K562 (cell line): Measurements from ENCODE around the gene MRPL3. TPM values are rescaled to one million over a fixed set of nuclear protein-coding genes. Genes with fewer than 3 reads are reported as not detected.

Experiments
- ATAC-seq: fragments of 200-7000 bp; cut with Tn5 transposase; 3 replicates; pipeline ENCODE4 v1.9.1; 2020; ENCODE audit warnings: moderate library complexity
- BruUV-seq: library from RNA; stranded (reverse); fragments of 400-500 nt; replicated peaks from 2 replicates; lab custom pipeline; 2021; lab: Mats Ljungman, UMichigan
- CTCF ChIA-PET: fragments of 300-600 bp; formaldehyde crosslinking; extraction: SDS; loops from one replicate; lab custom pipeline; 2021; ENCODE audit warnings: low intra/inter-chr PET ratio; lab: Yijun Ruan, JAX
- POLR2A ChIA-PET: fragments of 300-600, 350-650 bp; sonication (Branson Sonifier 250); formaldehyde crosslinking; extraction: SDS; loops from one replicate; lab custom pipeline; 2021; ENCODE audit warnings: antibody characterized with exemption, inconsistent platforms; lab: Yijun Ruan, JAX
- DNase-seq, 4 experiments: peaks; one replicate each; pipeline versions ENCODE4 v3.0.0 to v3.0.0-alpha.2; 2011 to 2018; ENCODE audit warnings: low spot score in 3 of 4, mixed read lengths in 3 of 4; ENCODE audit errors: extremely low read depth in 1 of 4
- FAIRE-seq: peaks from 2 replicates; lab custom pipeline; 2011; peaks lifted over from hg19 to GRCh38; lab: Jason Lieb, UNC
- H2AFZ ChIP-seq: 2 replicates; pipeline ENCODE4 v1.6.0; 2011; ENCODE audit warnings: low read depth, low read length, control low read depth, inconsistent platforms
- H3K27ac ChIP-seq: fragments of 200-600 bp; 3 replicates; pipeline ENCODE4 v1.8.0; 2011; ENCODE audit warnings: low read depth, mild to moderate bottlenecking, control low read depth, inconsistent platforms, low read length, moderate library complexity, mixed read lengths; ENCODE audit errors: extremely low read depth
- H3K27me3 ChIP-seq, 2 experiments: fragments of 300-600 bp in 1 of 2; 2 replicates in 1 of 2; 3 replicates in 1 of 2; pipeline versions ENCODE4 v1.6.0 to v1.8.0; 2011; ENCODE audit warnings: inconsistent platforms in 2 of 2, low read length in 2 of 2, mild to moderate bottlenecking in 1 of 2, mixed read lengths in 1 of 2, moderate library complexity in 1 of 2; ENCODE audit not compliant: control insufficient read depth in 2 of 2, insufficient read depth in 2 of 2
- H3K36me3 ChIP-seq: fragments of 300-600 bp; 3 replicates; pipeline ENCODE4 v1.8.0; 2011; ENCODE audit warnings: mild to moderate bottlenecking, low read length, inconsistent platforms; ENCODE audit not compliant: control insufficient read depth, insufficient read depth
- H3K4me1 ChIP-seq, 2 experiments: fragments of 200-600 bp in 1 of 2; replicated peaks in 1 of 2; 2 replicates in 1 of 2; 3 replicates in 1 of 2; pipeline versions ENCODE4 v1.5.1 to v1.8.0; 2011; ENCODE audit warnings: inconsistent platforms in 2 of 2, low read length in 2 of 2, mild to moderate bottlenecking in 1 of 2, mixed read lengths in 1 of 2, moderate library complexity in 1 of 2; ENCODE audit not compliant: control insufficient read depth in 2 of 2, insufficient read depth in 2 of 2
- H3K4me2 ChIP-seq: 2 replicates; pipeline ENCODE4 v1.6.1; 2011; ENCODE audit warnings: low read length, control low read depth, inconsistent platforms, mixed read lengths; ENCODE audit not compliant: insufficient read depth
- H3K4me3 ChIP-seq: fragments of 200-600 bp; sonication (generic), shearing (Covaris generic); 2 replicates; pipeline ENCODE4 v1.5.1; 2016; ENCODE audit warnings: control low read depth, inconsistent platforms
- H3K79me2 ChIP-seq: fragments of 200-600 bp; 3 replicates; pipeline ENCODE4 v1.8.0; 2011; ENCODE audit warnings: low read length, inconsistent platforms; ENCODE audit not compliant: control insufficient read depth, insufficient read depth
- H3K9ac ChIP-seq, 2 experiments: 2 replicates each; pipeline versions ENCODE4 v1.6.0 to v1.6.1; 2011; ENCODE audit warnings: low read depth in 2 of 2, low read length in 2 of 2, control low read depth in 1 of 2, inconsistent platforms in 1 of 2, mild to moderate bottlenecking in 1 of 2, mixed read lengths in 1 of 2; ENCODE audit not compliant: insufficient read depth in 1 of 2
- H3K9me1 ChIP-seq: one replicate; pipeline ENCODE4 v1.6.0; 2011; ENCODE audit warnings: inconsistent platforms, mild to moderate bottlenecking, low read length, moderate library complexity; ENCODE audit not compliant: control insufficient read depth, insufficient read depth
- H3K9me3 ChIP-seq: replicated peaks from 2 replicates; pipeline ENCODE4 v1.5.1; 2011; ENCODE audit warnings: low read depth, low read length, inconsistent platforms; ENCODE audit not compliant: control insufficient read depth, insufficient read depth
- H4K20me1 ChIP-seq: replicated peaks from 2 replicates; pipeline ENCODE4 v1.6.1; 2011; ENCODE audit warnings: low read length, inconsistent platforms, mixed read lengths; ENCODE audit not compliant: control insufficient read depth, insufficient read depth
- E2F4 ChIP-seq: sonication (generic); formaldehyde crosslinking; IDR thresholded peaks from 2 replicates; pipeline ENCODE4 v1.8.0; 2022; ENCODE audit warnings: mild to moderate bottlenecking, low read depth, missing genetic modification reagents
- ELF4 ChIP-seq: fragments of 450-650 bp; formaldehyde crosslinking; IDR thresholded peaks from 2 replicates; pipeline ENCODE4 v1.4.0; 2022; ENCODE audit warnings: missing genetic modification characterization
- FOXK2 ChIP-seq, 2 experiments: fragments of 450-650 bp; IDR thresholded peaks in 1 of 2; conservative IDR thresholded peaks in 1 of 2; 2 replicates each; pipeline ENCODE4 v1.6.1; 2016; ENCODE audit warnings: low read depth in 2 of 2, mild to moderate bottlenecking in 1 of 2
- GATA2 ChIP-seq: sonication (generic); formaldehyde crosslinking; IDR thresholded peaks from 2 replicates; pipeline ENCODE4 v1.4.0; 2020; ENCODE audit warnings: mild to moderate bottlenecking, missing genetic modification reagents
- HDAC2 ChIP-seq: fragments of 450-650 bp; IDR thresholded peaks from 2 replicates; pipeline ENCODE4 v1.6.1; 2016; ENCODE audit warnings: mild to moderate bottlenecking
- HLTF ChIP-seq: fragments of 450-650 bp; IDR thresholded peaks from 2 replicates; pipeline ENCODE4 v1.6.1; 2016
- KDM5B ChIP-seq: fragments of 200-600 bp; sonication (generic); IDR thresholded peaks from 2 replicates; pipeline ENCODE4 v1.6.1; 2012; ENCODE audit warnings: low read depth, mild to moderate bottlenecking, moderate library complexity, low read length, control low read depth, inconsistent platforms; ENCODE audit not compliant: insufficient replicate concordance
- MTA3 ChIP-seq: fragments of 450-650 bp; formaldehyde crosslinking; IDR thresholded peaks from 2 replicates; pipeline ENCODE4 v1.6.1; 2017; ENCODE audit warnings: mild to moderate bottlenecking, borderline replicate concordance
- NCOR1 ChIP-seq: fragments of 450-650 bp; IDR thresholded peaks from 2 replicates; pipeline ENCODE4 v1.6.1; 2016; ENCODE audit warnings: mild to moderate bottlenecking, moderate library complexity
- RREB1 ChIP-seq: fragments of 250-450 bp; sonication (Bioruptor Pico); IDR thresholded peaks from 2 replicates; pipeline ENCODE4 v1.4.0; 2020
- TCFL5 ChIP-seq: fragments of 250-450 bp; sonication (Bioruptor Pico); conservative IDR thresholded peaks from 2 replicates; pipeline ENCODE4 v1.6.1; 2021; ENCODE audit warnings: mild to moderate bottlenecking, moderate library complexity, matching md5 sums
- ZNF121 ChIP-seq: sonication (generic); formaldehyde crosslinking; conservative IDR thresholded peaks from 2 replicates; pipeline ENCODE4 v1.8.0; 2022; ENCODE audit warnings: missing genetic modification reagents
- ZNF212 ChIP-seq: fragments of 450-650 bp; formaldehyde crosslinking; IDR thresholded peaks from 2 replicates; pipeline ENCODE4 v1.4.0; 2020; ENCODE audit warnings: mild to moderate bottlenecking
- ZNF277 ChIP-seq: fragments of 250-450 bp; sonication (Bioruptor Pico); IDR thresholded peaks from 2 replicates; pipeline ENCODE4 v1.8.0; 2022; ENCODE audit warnings: inconsistent platforms, mild to moderate bottlenecking, moderate library complexity, borderline replicate concordance
- ZNF512 ChIP-seq: IDR thresholded peaks from 2 replicates; pipeline ENCODE4 v1.6.1; 2016; ENCODE audit warnings: missing genetic modification characterization, missing compliant biosample characterization
- WGBS: fragments of 100-300 bp; shearing (Covaris generic); methylation state at CpG from one replicate; pipeline ENCODE4 v1.1.6; 2016; ENCODE audit warnings: low coverage, mixed read lengths; ENCODE audit not compliant: insufficient coverage; ENCODE audit errors: missing lambda C conversion rate; 5-methylcytosine and 5-hydroxymethylcytosine counted together
- in situ Hi-C: fragments of 300-500 bp; cut with MboI; formaldehyde crosslinking; loops from 4 replicates; pipeline ENCODE4 v1.15.0; 2018; ENCODE audit warnings: inconsistent platforms, mixed read lengths
- intact Hi-C: fragments of 100-400 bp; cut with micrococcal nuclease; formaldehyde crosslinking; loops from 2 replicates; pipeline ENCODE4 v1.14.2; 2022
- polyA plus RNA-seq, 8 experiments: library from polyadenylated mRNA; depleted of rRNA in 4 of 8; stranded (reverse) in 5 of 8; unstranded in 3 of 8; fragments of >200 nt; fragmentation: Nextera tagmentation in 2 of 8; fragmentation: Illumina TruSeq in 1 of 8; extraction: Ambion mirVana in 2 of 8; extraction: Trizol in 1 of 8; gene quantifications; 2 replicates each; pipeline versions ENCODE4 v1.2.1 to v1.2.3, GENCODE V29; 2011 to 2014; ENCODE audit warnings: inconsistent platforms in 1 of 8, missing spikeins in 1 of 8
- total RNA-seq, 7 experiments: library from RNA; depleted of rRNA in 6 of 7; stranded (reverse); fragments of >200 nt in 6 of 7; fragmentation: Illumina TruSeq in 2 of 7; extraction: Trizol in 2 of 7; gene quantifications; 2 replicates each; pipeline versions ENCODE4 v1.2.1 to v1.2.3, GENCODE V29; 2011 to 2021; ENCODE audit warnings: low replicate concordance in 1 of 7

Gene MRPL3
- total and polyA plus RNA-seq, 9 of the 15 experiments (the other 6 are each of a cell fraction or from before 2014, with no cell fraction given): 81.7 to 340 (median 190) TPM

- Histone ChIP-seq H3K36me3 (no peaks in the 10 kb centered on the region), H3K9me3 (no peaks in the 10 kb centered on the region), H4K20me1 (no peaks in the 10 kb centered on the region), H2AFZ (no peak overlapping the region), H3K4me2 (no peak overlapping the region), H3K9ac (no peak overlapping the region), H3K27ac (no peak overlapping the region), H3K9me1 (no peaks in the 10 kb centered on the region), H3K79me2 (no peaks in the 10 kb centered on the region), H3K27me3 (no peaks in the 10 kb centered on the region), H3K4me3 (no peak overlapping the region), H3K4me1 (no peaks in the 10 kb centered on the region)
- DNase-seq (no peak), ATAC-seq (no peak), FAIRE-seq (no peak)
- POLR2A ChIA-PET: no interaction called here
- BruUV-seq: no TSS peak
- CTCF ChIA-PET: no interaction called here
- intact Hi-C loops (no loop called here), in situ Hi-C loops (no loop called here)
- WGBS: 0% methylated on average over 4 of the region's 5 CpGs
- no peak for TF ChIP-seq GATA2 (CRISPR knock-in tag)
- TF ChIP-seq E2F4 (CRISPR knock-in tag): no peak
- TF ChIP-seq RREB1 (CRISPR knock-in tag): no peak
- no peak for TF ChIP-seq HLTF
- TF ChIP-seq MTA3: no peak
- TF ChIP-seq ZNF277: no peak
- TF ChIP-seq ZNF512 (tag): no peak
- no peak for TF ChIP-seq ZNF212 (CRISPR knock-in tag)
- TF ChIP-seq TCFL5 (CRISPR knock-in tag): no peak
- TF ChIP-seq ZNF121 (CRISPR knock-in tag): no peak
- TF ChIP-seq FOXK2 (conservative IDR thresholded peaks at IDR 0.05 in 1 of 2, IDR thresholded peaks at IDR 0.05 in 1 of 2; ENCODE audit: low read depth in 2 of 2): no peak
- no peak for TF ChIP-seq KDM5B
- no peak for TF ChIP-seq HDAC2
- TF ChIP-seq NCOR1: no peak
- no peak for TF ChIP-seq ELF4 (CRISPR knock-in tag)
These were observed 71.0 kb downstream of the MRPL3 start for GRCh38 chr3:131431754-131432153.
